Mesodermal cell (in vitro differentiated cells): ENCODE measurements around the gene MAP3K5.

Source experiments
- H3K27ac ChIP-seq: 2 replicates; pipeline ENCODE4 v1.7.0; 2013; ENCODE audit warnings: mild to moderate bottlenecking, low read depth, low read length, moderate library complexity; ENCODE audit not compliant: severe bottlenecking
- H3K36me3 ChIP-seq: 2 replicates; pipeline ENCODE4 v1.7.1; 2013; ENCODE audit warnings: mild to moderate bottlenecking, low read length, moderate library complexity; ENCODE audit not compliant: control insufficient read depth, insufficient read depth
- H3K4me1 ChIP-seq: one replicate; pipeline ENCODE4 v1.7.1; 2013; ENCODE audit warnings: mild to moderate bottlenecking, low read length; ENCODE audit not compliant: insufficient read depth, control insufficient read depth, poor library complexity, severe bottlenecking
- H3K4me3 ChIP-seq: 2 replicates; pipeline ENCODE4 v1.7.0; 2013; ENCODE audit warnings: low read length, control low read depth, mild to moderate bottlenecking; ENCODE audit not compliant: insufficient read depth, poor library complexity, severe bottlenecking; ENCODE audit errors: extremely low read depth
- H3K9me3 ChIP-seq: 2 replicates; pipeline ENCODE4 v1.7.1; 2013; ENCODE audit warnings: mild to moderate bottlenecking, low read length, moderate library complexity; ENCODE audit not compliant: control insufficient read depth
- WGBS, 2 experiments: methylation state at CpG; one replicate each; pipeline ENCODE4 v1.1.5; 2013; ENCODE audit warnings: missing lambda C conversion rate in 2 of 2; ENCODE audit not compliant: insufficient coverage in 2 of 2; 5-methylcytosine and 5-hydroxymethylcytosine counted together

MAP3K5 gene

GRCh38 chr6:136524936-136525413 is 267.3 kb downstream of the MAP3K5 start:
- Histone ChIP-seq H3K9me3 (no peaks in the 10 kb centered on the region), H3K4me1 (no peaks in the 10 kb centered on the region), H3K27ac (no peak overlapping the region), H3K36me3 (no peaks in the 10 kb centered on the region), H3K4me3 (no peak overlapping the region)
- 52 to 60% methylated on average over 1 to 2 of the region's 2 CpGs for WGBS, 2 experiments

GRCh38 chr6:136524339-136524935 is 267.8 kb downstream of the MAP3K5 start:
- 90% methylated on average over 2 of the region's 2 CpGs; no CpG with 5 or more reads in 1 of the 2 experiments for WGBS, 2 experiments
- H3K27ac ChIP-seq = no peak overlapping the region
- H3K4me3 ChIP-seq = no peak overlapping the region
- H3K4me1 ChIP-seq = no peaks in the 10 kb centered on the region
- H3K36me3 ChIP-seq = no peaks in the 10 kb centered on the region
- no peaks in the 10 kb centered on the region for H3K9me3 ChIP-seq

- H3K4me3 ChIP-seq = no peak overlapping the region
- WGBS, 2 experiments = 83 to 100% methylated on average over 4 of the region's 4 CpGs
Measured at GRCh38 chr6:136523196-136523595, 269.1 kb downstream of the MAP3K5 start.

GRCh38 chr6:136522636-136523035 is 269.6 kb downstream of the MAP3K5 start:
- Histone ChIP-seq H3K36me3 (no peaks in the 10 kb centered on the region), H3K4me1 (no peaks in the 10 kb centered on the region), H3K27ac (no peak overlapping the region)

More at GRCh38 chr6:136523196-136523595, 269.1 kb downstream of the MAP3K5 start:
- Histone ChIP-seq H3K27ac (no peak overlapping the region), H3K36me3 (no peaks in the 10 kb centered on the region), H3K4me1 (no peaks in the 10 kb centered on the region), H3K9me3 (no peaks in the 10 kb centered on the region)

GRCh38 chr6:136521911-136522310 is 270.4 kb downstream of the MAP3K5 start:
- 86 to 89% methylated on average over 1 to 2 of the region's 4 CpGs for WGBS, 2 experiments
- Histone ChIP-seq H3K4me3 (no peak overlapping the region), H3K9me3 (no peaks in the 10 kb centered on the region)

More at GRCh38 chr6:136522636-136523035, 269.6 kb downstream of the MAP3K5 start:
- no peaks in the 10 kb centered on the region for H3K9me3 ChIP-seq
- no peak overlapping the region for H3K4me3 ChIP-seq
- WGBS, 2 experiments = 90 to 100% methylated on average over 1 to 2 of the region's 3 CpGs

GRCh38 chr6:136521427-136521826 is 270.9 kb downstream of the MAP3K5 start:
- Histone ChIP-seq H3K4me3 (no peak overlapping the region), H3K27ac (no peak overlapping the region), H3K9me3 (no peaks in the 10 kb centered on the region), H3K4me1 (no peaks in the 10 kb centered on the region), H3K36me3 (no peaks in the 10 kb centered on the region)
- WGBS, 2 experiments = 78 to 86% methylated on average over 1 of the region's 2 CpGs

More at GRCh38 chr6:136521911-136522310, 270.4 kb downstream of the MAP3K5 start:
- Histone ChIP-seq H3K27ac (no peak overlapping the region), H3K36me3 (no peaks in the 10 kb centered on the region), H3K4me1 (no peaks in the 10 kb centered on the region)

- Histone ChIP-seq H3K4me1 (no peaks in the 10 kb centered on the region), H3K9me3 (no peaks in the 10 kb centered on the region), H3K4me3 (no peak overlapping the region), H3K27ac (no peak overlapping the region), H3K36me3 (no peaks in the 10 kb centered on the region)
- WGBS, 2 experiments = 90 to 98% methylated on average over 3 of the region's 3 CpGs
Measured at GRCh38 chr6:136520517-136520916, 271.8 kb downstream of the MAP3K5 start.

GRCh38 chr6:136517582-136517981 is 274.7 kb downstream of the MAP3K5 start:
- Histone ChIP-seq H3K9me3 (no peaks in the 10 kb centered on the region), H3K36me3 (no peaks in the 10 kb centered on the region), H3K4me3 (no peak overlapping the region), H3K27ac (no peak overlapping the region), H3K4me1 (no peaks in the 10 kb centered on the region)
- WGBS, 2 experiments = no CpG with 5 or more reads among the region's 3 CpGs

GRCh38 chr6:136517002-136517401 is 275.3 kb downstream of the MAP3K5 start:
- no peaks in the 10 kb centered on the region for H3K9me3 ChIP-seq
- H3K4me1 ChIP-seq = no peaks in the 10 kb centered on the region
- H3K27ac ChIP-seq = no peak overlapping the region
- H3K36me3 ChIP-seq = no peaks in the 10 kb centered on the region
- H3K4me3 ChIP-seq = no peak overlapping the region

GRCh38 chr6:136514591-136514990 is 277.7 kb downstream of the MAP3K5 start:
- no peaks in the 10 kb centered on the region for H3K36me3 ChIP-seq
- H3K27ac ChIP-seq = no peak overlapping the region
- no peaks in the 10 kb centered on the region for H3K9me3 ChIP-seq
- H3K4me3 ChIP-seq = no peak overlapping the region
- WGBS, 2 experiments = 89 to 95% methylated on average over 3 to 4 of the region's 4 CpGs
- H3K4me1 ChIP-seq = no peaks in the 10 kb centered on the region

GRCh38 chr6:136511926-136512325 is 280.4 kb downstream of the MAP3K5 start:
- no peak overlapping the region for H3K27ac ChIP-seq
- no peaks in the 10 kb centered on the region for H3K4me1 ChIP-seq
- no peaks in the 10 kb centered on the region for H3K36me3 ChIP-seq
- 87 to 93% methylated on average over 3 of the region's 3 CpGs for WGBS, 2 experiments
- H3K4me3 ChIP-seq = no peak overlapping the region
- no peaks in the 10 kb centered on the region for H3K9me3 ChIP-seq
